HCT116 (cell line): ENCODE data around the gene ZNF445. TPM values are rescaled to one million over a fixed set of nuclear protein-coding genes. Genes with fewer than 3 reads are reported as not detected.

Experiments used
- ATAC-seq: fragments of 200-7000 bp; cut with Tn5 transposase; 2 replicates; pipeline ENCODE4 v1.9.1; 2020; ENCODE audit warnings: mild to moderate bottlenecking, moderate library complexity
- BruUV-seq: library from RNA; stranded (reverse); fragments of 400-500 nt; replicated peaks from 2 replicates; lab custom pipeline; 2021; lab: Mats Ljungman, UMichigan
- CTCF ChIA-PET: fragments of 300-600 bp; sonication (Branson Sonifier 250); formaldehyde crosslinking; loops from one replicate; lab custom pipeline; 2021; ENCODE audit warnings: antibody characterized with exemption; lab: Charles Lee
- POLR2A ChIA-PET: fragments of 300-600, 350-600 bp; sonication (Branson Sonifier 250); formaldehyde crosslinking; loops from one replicate; lab custom pipeline; 2021; ENCODE audit warnings: antibody characterized with exemption; lab: Charles Lee
- RAD21 ChIA-PET, 2 experiments: fragments of 300-600 bp; sonication (Branson Sonifier 250); formaldehyde crosslinking; loops; one replicate each; lab custom pipeline; 2023; ENCODE audit warnings: low total read pairs in 2 of 2; ENCODE audit not compliant: uncharacterized antibody in 2 of 2, unreplicated experiment in 2 of 2, low non-redundant PET in 1 of 2; lab: Charles Lee
- DNase-seq: peaks from one replicate; pipeline ENCODE4 v3.0.0-alpha.2; 2010; ENCODE audit warnings: low read depth, low spot score
- H2AFZ ChIP-seq: fragments of 200-600 bp; shearing (Covaris generic), sonication (generic); 2 replicates; pipeline ENCODE4 v1.6.1; 2017; ENCODE audit warnings: low read depth, mixed run types, mixed read lengths, antibody characterized with exemption, low read length; ENCODE audit not compliant: poor library complexity, severe bottlenecking
- H3K27ac ChIP-seq: 2 replicates; pipeline ENCODE4 v1.5.1; 2012; ENCODE audit warnings: low read depth, low read length
- H3K27me3 ChIP-seq: fragments of 200-600 bp; sonication (generic); 2 replicates; pipeline ENCODE4 v1.6.1; 2016; ENCODE audit warnings: mixed run types, low read length, mixed read lengths; ENCODE audit not compliant: insufficient read depth
- H3K36me3 ChIP-seq, 2 experiments: fragments of 200-500 bp in 1 of 2; fragments of 200-600 bp in 1 of 2; sonication (Bioruptor generic) in 1 of 2; sonication (generic) in 1 of 2; 2 replicates each; pipeline versions ENCODE4 v1.5.1 to v1.6.1; 2014 to 2016; ENCODE audit warnings: low read length in 2 of 2, inconsistent platforms in 1 of 2, mixed read lengths in 1 of 2, mixed run types in 1 of 2; ENCODE audit not compliant: insufficient read depth in 2 of 2, control insufficient read depth in 1 of 2
- H3K4me1 ChIP-seq, 2 experiments: fragments of 200-600 bp in 1 of 2; sonication (generic) in 1 of 2; 2 replicates each; pipeline versions ENCODE4 v1.5.1 to v1.6.1; 2012 to 2017; ENCODE audit warnings: low read length in 2 of 2, inconsistent platforms in 1 of 2, mild to moderate bottlenecking in 1 of 2, mixed read lengths in 1 of 2, mixed run types in 1 of 2, moderate library complexity in 1 of 2; ENCODE audit not compliant: insufficient read depth in 2 of 2, control insufficient read depth in 1 of 2
- H3K4me2 ChIP-seq: fragments of 200-600 bp; sonication (generic); 2 replicates; pipeline ENCODE4 v1.6.1; 2017; ENCODE audit warnings: mixed run types, low read length, mixed read lengths
- H3K4me3 ChIP-seq, 2 experiments: fragments of 200-600 bp in 1 of 2; sonication (generic) in 1 of 2; replicated peaks in 1 of 2; 2 replicates each; pipeline ENCODE4 v1.5.1; 2011 to 2016; ENCODE audit warnings: low read length in 2 of 2, control low read depth in 1 of 2, low read depth in 1 of 2, mild to moderate bottlenecking in 1 of 2, mixed read lengths in 1 of 2, mixed run types in 1 of 2
- H3K79me2 ChIP-seq: fragments of 200-600 bp; sonication (generic); 2 replicates; pipeline ENCODE4 v1.6.1; 2017; ENCODE audit warnings: mild to moderate bottlenecking, mixed run types, low read length, moderate library complexity, mixed read lengths; ENCODE audit not compliant: insufficient read depth
- H3K9ac ChIP-seq: fragments of 200-600 bp; sonication (generic); 2 replicates; pipeline ENCODE4 v1.6.1; 2016; ENCODE audit warnings: low read length, mixed read lengths
- H3K9me2 ChIP-seq: fragments of 200-600 bp; sonication (generic), shearing (Covaris generic); 2 replicates; pipeline ENCODE4 v1.6.1; 2017; ENCODE audit warnings: mixed run types, mild to moderate bottlenecking, moderate library complexity; ENCODE audit not compliant: insufficient read depth
- H3K9me3 ChIP-seq, 2 experiments: fragments of 200-500 bp in 1 of 2; fragments of 200-600 bp in 1 of 2; sonication (Bioruptor generic) in 1 of 2; sonication (generic) in 1 of 2; 2 replicates each; pipeline ENCODE4 v1.6.1; 2014 to 2017; ENCODE audit warnings: low read length in 2 of 2, mixed read lengths in 2 of 2, inconsistent platforms in 1 of 2, low read depth in 1 of 2, mild to moderate bottlenecking in 1 of 2, mixed run types in 1 of 2, moderate library complexity in 1 of 2; ENCODE audit not compliant: control insufficient read depth in 1 of 2, insufficient read depth in 1 of 2
- H4K20me1 ChIP-seq: fragments of 200-600 bp; sonication (generic), shearing (Covaris generic); 2 replicates; pipeline ENCODE4 v1.6.1; 2017; ENCODE audit warnings: mixed run types, mild to moderate bottlenecking, moderate library complexity; ENCODE audit not compliant: insufficient read depth
- CBX3 ChIP-seq: IDR thresholded peaks from 2 replicates; pipeline ENCODE4 v1.6.1; 2012; ENCODE audit warnings: low read depth
- ELF1 ChIP-seq: IDR thresholded peaks from 2 replicates; pipeline ENCODE4 v1.6.1; 2012; ENCODE audit warnings: low read depth, borderline replicate concordance
- EZH2 ChIP-seq: fragments of 200-600 bp; sonication (generic); IDR thresholded peaks from 2 replicates; pipeline ENCODE4 v1.6.1; 2017; ENCODE audit warnings: antibody characterized with exemption, mixed run types
- JUND ChIP-seq: IDR thresholded peaks from 2 replicates; pipeline ENCODE4 v1.6.1; 2012
- SIN3A ChIP-seq: IDR thresholded peaks from 2 replicates; pipeline ENCODE4 v1.6.1; 2012; ENCODE audit warnings: low read depth
- SP1 ChIP-seq: IDR thresholded peaks from 2 replicates; pipeline ENCODE4 v1.6.1; 2012; ENCODE audit warnings: low read depth
- YY1 ChIP-seq: IDR thresholded peaks from 2 replicates; pipeline ENCODE4 v1.6.1; 2011; ENCODE audit warnings: low read length, low read depth, moderate library complexity, mild to moderate bottlenecking; ENCODE audit not compliant: insufficient replicate concordance; ENCODE audit errors: extremely low read depth
- intact Hi-C: fragments of 100-400 bp; cut with micrococcal nuclease; formaldehyde crosslinking; loops from 2 replicates; pipeline ENCODE4 v1.10.0; 2022
- total RNA-seq: library from RNA; stranded (reverse); gene quantifications from one replicate; pipeline ENCODE4 v1.2.1, GENCODE V29; 2021; ENCODE audit not compliant: unreplicated experiment
- TF ChIP-seq, protein P1 (sequence below): IDR thresholded peaks from 2 replicates; pipeline ENCODE4 v1.6.1; 2011; ENCODE audit warnings: mild to moderate bottlenecking, low read length, moderate library complexity; ENCODE audit not compliant: insufficient replicate concordance; ENCODE audit errors: extremely low read depth

The ZNF445 gene
- total RNA-seq, 1 experiment from 2014 or later, result 19.9 TPM

DNA sequence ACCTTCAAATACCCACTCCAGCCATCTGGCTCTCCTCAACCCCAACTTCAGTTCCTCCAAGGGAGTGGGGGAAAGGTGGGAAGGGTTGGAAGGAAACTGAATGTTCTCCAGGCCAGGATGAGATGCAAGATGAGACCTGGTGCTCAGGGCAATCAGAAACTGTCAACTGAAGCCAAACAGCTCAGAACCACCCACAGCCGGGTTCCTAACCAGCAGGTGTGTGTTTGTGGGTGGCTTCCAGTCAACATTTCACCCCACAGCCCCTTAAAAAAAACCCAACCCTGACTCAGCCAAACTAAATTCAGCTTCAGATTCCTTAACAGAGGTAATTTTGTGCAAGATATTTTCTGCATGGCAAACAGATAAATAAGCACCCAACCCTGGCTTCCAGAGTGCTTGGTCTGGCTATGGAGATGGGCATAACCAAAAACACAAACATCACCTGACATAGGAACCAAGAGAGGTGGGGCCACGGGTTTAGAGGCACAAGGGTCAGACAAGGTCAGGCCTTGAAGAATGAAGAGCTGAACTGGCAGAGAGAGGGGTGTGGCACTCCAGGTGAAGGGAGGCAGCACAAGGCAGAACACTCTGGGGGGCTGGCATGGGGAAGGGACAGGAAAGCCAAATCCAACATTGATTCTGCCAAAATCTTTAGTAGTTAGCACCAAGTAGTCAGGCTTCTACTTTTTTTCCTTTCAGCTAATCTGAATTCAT, 34.7 kb downstream of the ZNF445 start:
- no TSS peak for BruUV-seq
- Histone ChIP-seq H3K4me1 (no peaks in the 10 kb centered on the region), H2AFZ (no peak overlapping the region), H3K36me3 (peaks cover 9 to 21% of the 10 kb centered on the region in 2 experiments; a peak in 3 of 4 replicates), H3K27ac (no peak overlapping the region), H3K79me2 (no peaks in the 10 kb centered on the region), H3K9ac (no peak overlapping the region), H3K9me2 (no peaks in the 10 kb centered on the region), H3K4me2 (no peak overlapping the region), H3K27me3 (no peaks in the 10 kb centered on the region), H3K9me3 (no peaks in the 10 kb centered on the region), H4K20me1 (no peaks in the 10 kb centered on the region)
- no peak for DNase-seq
- ChIA-PET CTCF (no interaction called here), RAD21 (no interaction called here)
- ATAC-seq, result no peak
- intact Hi-C loops, result no loop called here
- TF ChIP-seq JUND, result no peak
- TF ChIP-seq ELF1, result no peak
- TF ChIP-seq SIN3A, result no peak
- TF ChIP-seq EZH2, result no peak
- TF ChIP-seq CBX3, result no peak
- no peak for TF ChIP-seq SP1
- no peak for TF ChIP-seq YY1
- TF ChIP-seq, protein P1, sequence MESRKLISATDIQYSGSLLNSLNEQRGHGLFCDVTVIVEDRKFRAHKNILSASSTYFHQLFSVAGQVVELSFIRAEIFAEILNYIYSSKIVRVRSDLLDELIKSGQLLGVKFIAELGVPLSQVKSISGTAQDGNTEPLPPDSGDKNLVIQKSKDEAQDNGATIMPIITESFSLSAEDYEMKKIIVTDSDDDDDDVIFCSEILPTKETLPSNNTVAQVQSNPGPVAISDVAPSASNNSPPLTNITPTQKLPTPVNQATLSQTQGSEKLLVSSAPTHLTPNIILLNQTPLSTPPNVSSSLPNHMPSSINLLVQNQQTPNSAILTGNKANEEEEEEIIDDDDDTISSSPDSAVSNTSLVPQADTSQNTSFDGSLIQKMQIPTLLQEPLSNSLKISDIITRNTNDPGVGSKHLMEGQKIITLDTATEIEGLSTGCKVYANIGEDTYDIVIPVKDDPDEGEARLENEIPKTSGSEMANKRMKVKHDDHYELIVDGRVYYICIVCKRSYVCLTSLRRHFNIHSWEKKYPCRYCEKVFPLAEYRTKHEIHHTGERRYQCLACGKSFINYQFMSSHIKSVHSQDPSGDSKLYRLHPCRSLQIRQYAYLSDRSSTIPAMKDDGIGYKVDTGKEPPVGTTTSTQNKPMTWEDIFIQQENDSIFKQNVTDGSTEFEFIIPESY, result no peak
- TF ChIP-seq, all 23 proteins: peak for 0
- H3K4me3 ChIP-seq, result no peak overlapping the region
- POLR2A ChIA-PET, result no interaction called here
